CD4-positive, CD25-positive, alpha-beta regulatory T cell (primary cell): ENCODE measurements around the gene GNRH2. TPM values are rescaled to one million over a fixed set of nuclear protein-coding genes. Genes with fewer than 3 reads are reported as not detected.
A peak's percentile ranks its signal among the peaks of the same experiment; 100 is the strongest.

ENCODE experiments used
- ATAC-seq, 2 donors: fragments of 150-1000 bp; cut with Tn5 transposase; one replicate each; pipeline ENCODE4 v1.10.0; 2021; ENCODE audit warnings: low read depth in 2 of 2, moderate number of reproducible peaks in 2 of 2, moderate library complexity in 1 of 2
- DNase-seq, 3 donors: peaks; one replicate each; pipeline versions ENCODE4 v3.0.0 to v3.0.0-alpha.2; 2012 to 2022; ENCODE audit warnings: mixed read lengths in 1 of 3
- H3K27ac ChIP-seq: one replicate; pipeline ENCODE4 v1.7.0; 2013; ENCODE audit warnings: mild to moderate bottlenecking, low read length; ENCODE audit not compliant: insufficient read depth, poor library complexity, severe bottlenecking
- H3K27me3 ChIP-seq: one replicate; pipeline ENCODE4 v1.7.0; 2013; ENCODE audit warnings: low read length; ENCODE audit not compliant: control insufficient read depth, insufficient read depth
- H3K36me3 ChIP-seq: one replicate; pipeline ENCODE4 v1.7.0; 2013; ENCODE audit warnings: mild to moderate bottlenecking, low read length, moderate library complexity; ENCODE audit not compliant: control insufficient read depth, insufficient read depth
- H3K4me1 ChIP-seq: 2 replicates; pipeline ENCODE4 v1.7.0; 2013; ENCODE audit warnings: mild to moderate bottlenecking, low read length; ENCODE audit not compliant: insufficient read depth, control insufficient read depth, poor library complexity, severe bottlenecking
- H3K4me3 ChIP-seq: one replicate; pipeline ENCODE4 v1.7.0; 2013; ENCODE audit warnings: low read depth, mild to moderate bottlenecking, low read length, moderate library complexity
- H3K9me3 ChIP-seq, 2 experiments: 1 replicate in 1 of 2; 2 replicates in 1 of 2; pipeline ENCODE4 v1.7.0; 2013; ENCODE audit warnings: low read length in 2 of 2, mild to moderate bottlenecking in 1 of 2, moderate library complexity in 1 of 2; ENCODE audit not compliant: control insufficient read depth in 2 of 2
- H3K27ac Mint-ChIP-seq, 3 donors: one replicate each; pipeline ENCODE4 v1.8.0; 2020 to 2022; ENCODE audit warnings: mild to moderate bottlenecking in 3 of 3, mixed read lengths in 3 of 3, moderate library complexity in 2 of 3
- H3K27me3 Mint-ChIP-seq: one replicate; pipeline ENCODE4 v1.8.0; 2022; ENCODE audit warnings: mild to moderate bottlenecking, mixed read lengths
- H3K36me3 Mint-ChIP-seq: one replicate; pipeline ENCODE4 v1.8.0; 2020; ENCODE audit warnings: mixed read lengths
- H3K4me1 Mint-ChIP-seq, 4 donors: one replicate each; pipeline ENCODE4 v1.8.0; 2020 to 2022; ENCODE audit warnings: mixed read lengths in 4 of 4, mild to moderate bottlenecking in 1 of 4
- H3K4me3 Mint-ChIP-seq, 4 donors: one replicate each; pipeline ENCODE4 v1.8.0; 2020 to 2022; ENCODE audit warnings: mild to moderate bottlenecking in 4 of 4, mixed read lengths in 4 of 4, moderate library complexity in 3 of 4
- H3K9me3 Mint-ChIP-seq, 7 donors: one replicate each; pipeline ENCODE4 v1.8.0; 2020 to 2022; ENCODE audit warnings: mixed read lengths in 7 of 7, mild to moderate bottlenecking in 3 of 7, moderate library complexity in 2 of 7
- polyA plus RNA-seq, 4 donors: library from polyadenylated mRNA; unstranded; fragments of 300-500 nt; fragmentation: Illumina TruSeq; gene quantifications; one replicate each; pipeline ENCODE4 v1.2.3, GENCODE V29; 2021
- total RNA-seq: library from RNA; stranded (reverse); gene quantifications from one replicate; pipeline ENCODE4 v1.2.3, GENCODE V29; 2022

The GNRH2 gene
- total and polyA plus RNA-seq, 5 donors from 2014 or later: 1.9 TPM; not detected in 4

GRCh38 chr20:3042625-3043024 is 797 bp upstream of the GNRH2 start:
- H3K27ac Mint-ChIP-seq: no peak overlapping the region
- H3K36me3 ChIP-seq: peaks cover 28% of the 10 kb centered on the region
- no peak overlapping the region for H3K4me3 Mint-ChIP-seq

GRCh38 chr20:3044336-3044965 is 1.0 kb downstream of the GNRH2 start:
- Mint-ChIP-seq H3K4me1 (peaks cover 6 to 22% (median 12%) of the 10 kb centered on the region in 4 donors), H3K36me3 (peaks cover 8% of the 10 kb centered on the region), H3K4me3 (peak overlapping the region; percentile 65 to 95 (median 90)), H3K9me3 (peaks cover 0 to 1% (median 0%) of the 10 kb centered on the region in 7 donors), H3K27ac (peak overlapping the region; percentile 33 to 83 (median 48)), H3K27me3 (no peaks in the 10 kb centered on the region)
- H3K36me3 ChIP-seq: peaks cover 22% of the 10 kb centered on the region
- H3K4me3 ChIP-seq: no peak overlapping the region
- DNase-seq (no peak), ATAC-seq (no peak)
- no peaks in the 10 kb centered on the region for H3K27me3 ChIP-seq
- H3K4me1 ChIP-seq: peaks cover 23% of the 10 kb centered on the region
- no peak overlapping the region for H3K27ac ChIP-seq
- H3K9me3 ChIP-seq: no peaks in the 10 kb centered on the region

More at GRCh38 chr20:3042625-3043024, 797 bp upstream of the GNRH2 start:
- H3K4me1 ChIP-seq: peaks cover 20% of the 10 kb centered on the region
- Mint-ChIP-seq H3K4me1 (peaks cover 6 to 17% (median 11%) of the 10 kb centered on the region in 4 donors), H3K27me3 (no peaks in the 10 kb centered on the region), H3K36me3 (peaks cover 15% of the 10 kb centered on the region), H3K9me3 (peaks cover 0 to 1% (median 0%) of the 10 kb centered on the region in 7 donors)
- H3K27ac ChIP-seq: no peak overlapping the region
- ATAC-seq: no peak
- no peak overlapping the region for H3K4me3 ChIP-seq
- no peaks in the 10 kb centered on the region for H3K9me3 ChIP-seq
- no peaks in the 10 kb centered on the region for H3K27me3 ChIP-seq
- DNase-seq: no peak

DNA sequence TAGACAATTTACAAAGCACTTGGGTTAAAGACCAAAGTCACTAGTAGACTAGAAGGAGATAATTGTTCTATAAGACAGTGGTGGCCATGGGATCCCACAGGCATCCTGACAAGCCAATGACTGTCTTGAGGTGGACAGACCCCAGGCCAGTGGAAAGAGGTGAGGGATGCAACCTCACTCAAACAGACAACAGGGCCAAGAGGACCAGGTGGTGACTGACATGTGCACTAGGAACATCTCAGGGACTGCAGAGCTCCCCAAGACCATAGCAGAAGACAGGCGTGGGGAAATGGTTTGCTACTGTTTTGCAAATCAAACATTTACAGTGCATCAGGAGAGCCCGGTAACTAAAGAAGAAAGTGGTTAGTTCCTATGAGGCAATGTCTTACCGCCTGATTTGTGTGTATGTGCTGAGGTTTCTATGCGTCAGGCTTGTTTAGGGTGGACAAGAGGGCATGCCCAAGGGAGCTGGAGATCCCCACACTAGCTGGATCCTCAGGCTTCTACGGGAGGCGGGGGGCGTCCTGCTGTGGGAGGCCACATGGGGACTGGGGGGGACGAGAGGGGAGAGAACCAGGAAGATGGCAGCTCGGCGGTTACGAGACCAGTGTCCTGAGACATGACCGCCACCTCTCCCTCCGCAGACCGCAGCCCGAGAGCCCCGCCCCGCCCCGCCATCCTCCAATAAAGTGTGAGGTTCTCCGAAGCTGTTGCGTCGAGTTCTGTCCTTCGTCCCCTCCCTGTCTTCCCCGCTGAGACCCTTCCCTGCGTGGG is 1.8 kb downstream of the GNRH2 start:
- Histone ChIP-seq H3K27me3 (no peaks in the 10 kb centered on the region), H3K4me1 (peaks cover 23% of the 10 kb centered on the region), H3K27ac (peak overlapping the region; percentile 74), H3K9me3 (no peaks in the 10 kb centered on the region), H3K36me3 (peaks cover 19% of the 10 kb centered on the region), H3K4me3 (peak overlapping the region; percentile 43)
- peak overlapping the region; percentile 90 to 95 (median 91) for H3K4me3 Mint-ChIP-seq
- peak in 1 of 3 donors; percentile 43 for DNase-seq
- H3K27ac Mint-ChIP-seq: peak overlapping the region; percentile 83 to 87 (median 86)
- ATAC-seq: peak; percentile 23 to 27
- H3K36me3 Mint-ChIP-seq: peaks cover 9% of the 10 kb centered on the region
- no peaks in the 10 kb centered on the region for H3K27me3 Mint-ChIP-seq
- peaks cover 7 to 24% (median 14%) of the 10 kb centered on the region in 4 donors for H3K4me1 Mint-ChIP-seq
- peaks cover 0 to 1% (median 0%) of the 10 kb centered on the region in 7 donors for H3K9me3 Mint-ChIP-seq

- Histone ChIP-seq H3K9me3 (no peaks in the 10 kb centered on the region), H3K27me3 (no peaks in the 10 kb centered on the region), H3K4me3 (peak within 1 kb of the TSS; percentile 67), H3K27ac (peak within 1 kb of the TSS; percentile 74), H3K36me3 (peaks cover 17% of the 10 kb centered on the region), H3K4me1 (peaks cover 23% of the 10 kb centered on the region)
- ATAC-seq: peak; percentile 89 to 91
- Mint-ChIP-seq H3K27ac (peak within 1 kb of the TSS; percentile 83 to 87 (median 86)), H3K9me3 (peaks cover 0 to 1% (median 0%) of the 10 kb centered on the region in 7 donors), H3K27me3 (no peaks in the 10 kb centered on the region), H3K36me3 (peaks cover 6% of the 10 kb centered on the region), H3K4me3 (peak within 1 kb of the TSS; percentile 90 to 95 (median 92)), H3K4me1 (peaks cover 10 to 24% (median 15%) of the 10 kb centered on the region in 4 donors)
- peak; percentile 64 to 90 (median 76) for DNase-seq
These were observed 2.6 kb downstream of the GNRH2 start, which contains the start of gene MRPS26 for GRCh38 chr20:3045816-3046676. Gene MRPS26 (plus strand): TSS chr20:3046052. CDS start chr20:3046069, 17 bp downstream.

DNA sequence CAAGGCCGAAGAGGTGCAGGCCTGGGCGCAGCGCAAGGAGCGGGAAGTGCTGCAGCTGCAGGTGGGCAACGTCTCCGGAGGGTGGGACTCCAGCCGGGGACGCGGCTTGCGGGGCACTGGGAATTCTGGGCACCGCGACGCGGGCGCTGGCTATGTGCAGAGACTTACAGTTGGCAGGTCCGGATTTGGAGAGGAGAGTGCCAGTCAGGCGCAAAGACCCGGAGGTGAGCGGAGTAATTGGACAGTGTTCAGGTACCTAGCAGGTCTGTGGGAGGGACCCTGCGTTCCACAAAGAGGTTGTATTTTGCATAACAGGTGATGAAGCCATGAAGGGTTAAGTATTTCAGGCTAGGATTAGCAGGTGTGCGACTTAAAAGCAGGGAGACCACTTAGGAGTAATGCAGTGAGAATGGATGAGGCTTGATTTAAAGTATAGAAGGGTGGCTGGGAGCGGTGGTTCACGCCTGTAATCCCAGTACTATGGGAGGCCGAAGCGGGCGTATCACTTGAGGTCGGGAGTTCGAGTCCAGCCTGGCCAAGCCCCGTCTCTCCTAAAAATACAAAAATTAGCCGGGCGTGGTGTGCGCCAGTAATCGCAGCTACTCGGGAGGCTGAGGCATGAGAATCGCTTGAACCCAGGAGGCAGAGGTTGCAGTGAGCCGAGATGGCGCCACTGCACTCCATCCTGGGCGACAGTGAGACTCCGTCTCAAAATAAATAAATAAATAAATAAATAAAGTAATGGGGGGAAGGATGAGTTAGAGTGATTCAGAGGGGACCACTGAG is 3.4 kb downstream of the GNRH2 start:
- peak overlapping the region; percentile 87 to 95 (median 92) for H3K4me3 Mint-ChIP-seq
- peaks cover 10 to 24% (median 15%) of the 10 kb centered on the region in 4 donors for H3K4me1 Mint-ChIP-seq
- DNase-seq (peak in 1 of 3 donors; percentile 41), ATAC-seq (no peak)
- H3K36me3 Mint-ChIP-seq: peaks cover 6% of the 10 kb centered on the region
- peaks cover 23% of the 10 kb centered on the region for H3K4me1 ChIP-seq
- no peaks in the 10 kb centered on the region for H3K9me3 ChIP-seq
- peak overlapping the region; percentile 67 for H3K4me3 ChIP-seq
- H3K27me3 Mint-ChIP-seq: no peaks in the 10 kb centered on the region
- no peaks in the 10 kb centered on the region for H3K27me3 ChIP-seq
- H3K27ac ChIP-seq: peak overlapping the region; percentile 74
- peaks cover 17% of the 10 kb centered on the region for H3K36me3 ChIP-seq
- H3K9me3 Mint-ChIP-seq: peaks cover 0 to 1% (median 0%) of the 10 kb centered on the region in 7 donors
- peak overlapping the region in 2 of 3 donors; percentile 48 to 51 for H3K27ac Mint-ChIP-seq

- peak overlapping the region; percentile 32 to 95 (median 80) for H3K4me3 Mint-ChIP-seq
- H3K9me3 ChIP-seq: no peaks in the 10 kb centered on the region
- H3K4me1 Mint-ChIP-seq: peaks cover 10 to 24% (median 15%) of the 10 kb centered on the region in 4 donors
- peaks cover 17% of the 10 kb centered on the region for H3K36me3 ChIP-seq
- H3K27me3 ChIP-seq: no peaks in the 10 kb centered on the region
- peaks cover 23% of the 10 kb centered on the region for H3K4me1 ChIP-seq
- no peak overlapping the region for H3K4me3 ChIP-seq
- H3K36me3 Mint-ChIP-seq: peaks cover 6% of the 10 kb centered on the region
- ATAC-seq: no peak
- H3K27ac Mint-ChIP-seq: peak overlapping the region in 1 of 3 donors; percentile 48
- H3K27me3 Mint-ChIP-seq: no peaks in the 10 kb centered on the region
- DNase-seq: no peak
- H3K9me3 Mint-ChIP-seq: peaks cover 0 to 1% (median 0%) of the 10 kb centered on the region in 7 donors
- H3K27ac ChIP-seq: no peak overlapping the region
These were observed 4.3 kb downstream of the GNRH2 start for GRCh38 chr20:3047486-3048419.
